Transverse colon (tissue), 4 donors: ENCODE data around the gene NME8.

Experiments
- CTCF ChIP-seq, 5 experiments: fragments of 200-600 bp in 3 of 5; fragments of 450-650 bp in 2 of 5; sonication (generic) in 3 of 5; IDR thresholded peaks; 1 replicate in 2 of 5; 2 replicates in 3 of 5; pipeline ENCODE4 v1.5.1; 2016 to 2017; ENCODE audit warnings: antibody characterized with exemption in 5 of 5, inconsistent platforms in 3 of 5, mild to moderate bottlenecking in 2 of 5, moderate library complexity in 1 of 5
- POLR2A ChIP-seq: fragments of 450-650 bp; IDR thresholded peaks from one replicate; pipeline ENCODE4 v1.6.1; 2016; ENCODE audit warnings: antibody characterized with exemption, mild to moderate bottlenecking, moderate library complexity
- POLR2AphosphoS5 ChIP-seq, 3 donors: sonication (generic); formaldehyde crosslinking; IDR thresholded peaks; one replicate each; pipeline ENCODE4 v1.6.1; 2016; ENCODE audit warnings: antibody characterized with exemption in 3 of 3

GRCh38 chr7:37924491-37925041, 76.2 kb downstream of the NME8 start:
- TF ChIP-seq CTCF (IDR thresholded peaks at IDR 0.05) (no peak), POLR2AphosphoS5 (IDR thresholded peaks at IDR 0.05) (no peak), POLR2A (no peak)
